Fibroblast of lung (primary cell): ENCODE measurements around the gene ZZZ3. TPM values are rescaled to one million over a fixed set of nuclear protein-coding genes. Genes with fewer than 3 reads are reported as not detected.

Experiments
- DNase-seq, 2 donors: peaks; one replicate each; pipeline versions ENCODE4 v3.0.0 to v3.0.0-alpha.2; 2010; ENCODE audit warnings: low read depth in 2 of 2
- H2AFZ ChIP-seq: 2 replicates; pipeline ENCODE4 v1.5.1; 2012; ENCODE audit warnings: low read length, control low read depth, inconsistent platforms
- H3K27ac ChIP-seq: 2 replicates; pipeline ENCODE4 v1.5.1; 2011; ENCODE audit warnings: low read length, control low read depth; ENCODE audit not compliant: insufficient read depth
- H3K27me3 ChIP-seq: 2 replicates; pipeline ENCODE4 v1.5.1; 2011; ENCODE audit warnings: mild to moderate bottlenecking, low read length; ENCODE audit not compliant: control insufficient read depth, insufficient read depth
- H3K36me3 ChIP-seq: 2 replicates; pipeline ENCODE4 v1.5.1; 2011; ENCODE audit warnings: low read length; ENCODE audit not compliant: control insufficient read depth, insufficient read depth
- H3K4me1 ChIP-seq: 2 replicates; pipeline ENCODE4 v1.5.1; 2011; ENCODE audit warnings: low read length; ENCODE audit not compliant: control insufficient read depth, insufficient read depth; ENCODE audit errors: extremely low read depth
- H3K4me2 ChIP-seq: 2 replicates; pipeline ENCODE4 v1.5.1; 2011; ENCODE audit warnings: low read length, control low read depth; ENCODE audit not compliant: insufficient read depth; ENCODE audit errors: extremely low read depth
- H3K4me3 ChIP-seq, 4 experiments: fragments of 200-600 bp in 1 of 4; sonication (generic) in 1 of 4; replicated peaks in 1 of 4; 2 replicates each; pipeline ENCODE4 v1.5.1; 2011 to 2016; ENCODE audit warnings: low read length in 4 of 4, low read depth in 3 of 4, mild to moderate bottlenecking in 3 of 4, control low read depth in 2 of 4, inconsistent platforms in 1 of 4, mixed read lengths in 1 of 4; ENCODE audit not compliant: insufficient read depth in 1 of 4; ENCODE audit errors: control extremely low read depth in 1 of 4
- H3K79me2 ChIP-seq: 2 replicates; pipeline ENCODE4 v1.5.1; 2012; ENCODE audit warnings: mild to moderate bottlenecking, low read length, inconsistent platforms; ENCODE audit not compliant: control insufficient read depth, insufficient read depth
- H3K9ac ChIP-seq: 2 replicates; pipeline ENCODE4 v1.5.1; 2011; ENCODE audit warnings: mild to moderate bottlenecking, low read length, control low read depth; ENCODE audit not compliant: insufficient read depth
- H3K9me3 ChIP-seq: 2 replicates; pipeline ENCODE4 v1.5.1; 2012; ENCODE audit warnings: low read depth, low read length; ENCODE audit not compliant: control insufficient read depth, insufficient read depth
- H4K20me1 ChIP-seq: 2 replicates; pipeline ENCODE4 v1.5.1; 2011; ENCODE audit warnings: low read length; ENCODE audit not compliant: control insufficient read depth, insufficient read depth; ENCODE audit errors: extremely low read depth
- EZH2 ChIP-seq: IDR thresholded peaks from 2 replicates; pipeline ENCODE4 v1.5.1; 2012; ENCODE audit warnings: low read length, control low read depth, mild to moderate bottlenecking; ENCODE audit errors: missing control alignments
- polyA plus RNA-seq, 2 donors: library from polyadenylated mRNA; depleted of rRNA in 1 of 2; stranded (reverse) in 1 of 2; unstranded in 1 of 2; fragments of >200 nt; gene quantifications; 2 replicates each; pipeline ENCODE4 v1.2.1, GENCODE V29; 2011 to 2012; ENCODE audit warnings: missing spikeins in 1 of 2
- total RNA-seq: library from RNA; depleted of rRNA; stranded (reverse); fragments of >200 nt; gene quantifications from 2 replicates; pipeline ENCODE4 v1.2.1, GENCODE V29; 2014
- TF ChIP-seq, protein P1 (sequence below), 2 donors: IDR thresholded peaks in 1 of 2; conservative IDR thresholded peaks in 1 of 2; 1 replicate in 1 of 2; 2 replicates in 1 of 2; pipeline ENCODE4 v1.5.1; 2011 to 2012; ENCODE audit warnings: low read length in 2 of 2, control low read depth in 1 of 2, inconsistent platforms in 1 of 2, low read depth in 1 of 2, mild to moderate bottlenecking in 1 of 2

Gene ZZZ3
- total and polyA plus RNA-seq, 2 donors (not counting 1 experiment from before 2014, with no cell fraction given), result 38.6 to 111 TPM

DNA sequence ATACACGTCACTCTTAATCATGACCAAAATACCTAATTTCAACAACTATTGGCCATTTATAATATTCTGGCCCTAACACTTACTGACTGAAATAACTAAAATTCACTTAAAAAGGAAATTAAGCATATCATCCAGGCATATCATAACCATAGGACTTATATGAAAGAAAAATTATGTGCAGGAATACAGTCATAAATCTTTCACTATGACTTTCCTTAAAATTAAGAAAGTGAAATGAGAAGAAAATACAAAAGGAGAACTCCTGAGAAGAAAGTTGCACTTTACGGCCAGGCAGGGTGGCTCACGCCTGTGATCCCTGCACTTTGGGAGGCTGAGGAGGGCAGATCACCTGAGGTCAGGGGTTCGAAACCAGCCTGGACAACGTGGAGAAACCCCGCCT lies 9.4 kb downstream of the ZZZ3 start:
- Histone ChIP-seq H3K4me2 (peak overlapping the region; percentile 18), H3K9ac (no peak overlapping the region), H3K4me1 (peaks cover 12% of the 10 kb centered on the region)

DNA sequence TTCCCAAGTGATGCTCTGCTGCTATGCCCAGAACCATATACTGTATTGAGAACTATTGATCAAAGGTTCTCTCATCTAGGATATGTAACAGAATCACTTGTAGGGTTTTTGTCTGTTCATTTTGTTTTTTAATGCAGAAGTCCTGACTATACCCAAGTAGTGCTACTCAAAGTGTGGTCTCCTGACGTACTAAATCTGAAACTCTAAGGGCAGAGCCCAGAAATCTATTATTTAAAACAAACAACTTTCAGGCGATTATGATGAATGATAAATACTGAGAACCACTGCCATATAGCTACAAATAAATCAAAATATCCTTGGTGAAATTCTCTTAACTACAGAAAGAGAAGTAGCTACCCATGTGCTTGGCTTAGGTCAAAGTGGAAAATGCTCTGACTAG lies 10.1 kb downstream of the ZZZ3 start:
- H3K27ac ChIP-seq, result peak overlapping the region; percentile 6
- H3K79me2 ChIP-seq, result peaks cover 97% of the 10 kb centered on the region
- no peaks in the 10 kb centered on the region for H3K9me3 ChIP-seq
- no peak overlapping the region for H2AFZ ChIP-seq
- no peaks in the 10 kb centered on the region for H3K27me3 ChIP-seq
- DNase-seq, result peak in 1 of 2 donors; percentile 57
- H3K4me3 ChIP-seq, result peak overlapping the region; percentile 14 to 18 (median 16)
- H3K4me2 ChIP-seq, result peak overlapping the region; percentile 76
- TF ChIP-seq, protein P1, sequence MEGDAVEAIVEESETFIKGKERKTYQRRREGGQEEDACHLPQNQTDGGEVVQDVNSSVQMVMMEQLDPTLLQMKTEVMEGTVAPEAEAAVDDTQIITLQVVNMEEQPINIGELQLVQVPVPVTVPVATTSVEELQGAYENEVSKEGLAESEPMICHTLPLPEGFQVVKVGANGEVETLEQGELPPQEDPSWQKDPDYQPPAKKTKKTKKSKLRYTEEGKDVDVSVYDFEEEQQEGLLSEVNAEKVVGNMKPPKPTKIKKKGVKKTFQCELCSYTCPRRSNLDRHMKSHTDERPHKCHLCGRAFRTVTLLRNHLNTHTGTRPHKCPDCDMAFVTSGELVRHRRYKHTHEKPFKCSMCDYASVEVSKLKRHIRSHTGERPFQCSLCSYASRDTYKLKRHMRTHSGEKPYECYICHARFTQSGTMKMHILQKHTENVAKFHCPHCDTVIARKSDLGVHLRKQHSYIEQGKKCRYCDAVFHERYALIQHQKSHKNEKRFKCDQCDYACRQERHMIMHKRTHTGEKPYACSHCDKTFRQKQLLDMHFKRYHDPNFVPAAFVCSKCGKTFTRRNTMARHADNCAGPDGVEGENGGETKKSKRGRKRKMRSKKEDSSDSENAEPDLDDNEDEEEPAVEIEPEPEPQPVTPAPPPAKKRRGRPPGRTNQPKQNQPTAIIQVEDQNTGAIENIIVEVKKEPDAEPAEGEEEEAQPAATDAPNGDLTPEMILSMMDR (conservative IDR thresholded peaks at IDR 0.05 in 1 of 2, IDR thresholded peaks at IDR 0.05 in 1 of 2; ENCODE audit: low read depth in 1 of 2, low read length in 2 of 2), result no peak
- TF ChIP-seq EZH2, result no peak
- H4K20me1 ChIP-seq, result no peaks in the 10 kb centered on the region
- no peak overlapping the region for H3K9ac ChIP-seq
- peaks cover 12% of the 10 kb centered on the region for H3K4me1 ChIP-seq
- no peaks in the 10 kb centered on the region for H3K36me3 ChIP-seq

More for the DNA sequence above, 9.4 kb downstream of the ZZZ3 start:
- Histone ChIP-seq H3K4me3 (no peak overlapping the region), H3K36me3 (no peaks in the 10 kb centered on the region), H3K27ac (no peak overlapping the region), H3K79me2 (peaks cover 97% of the 10 kb centered on the region), H3K27me3 (no peaks in the 10 kb centered on the region), H3K9me3 (no peaks in the 10 kb centered on the region), H2AFZ (no peak overlapping the region), H4K20me1 (no peaks in the 10 kb centered on the region)
- TF ChIP-seq EZH2, result no peak
- TF ChIP-seq, protein P1 (conservative IDR thresholded peaks at IDR 0.05 in 1 of 2, IDR thresholded peaks at IDR 0.05 in 1 of 2; ENCODE audit: low read depth in 1 of 2, low read length in 2 of 2), result no peak
- no peak for DNase-seq

DNA sequence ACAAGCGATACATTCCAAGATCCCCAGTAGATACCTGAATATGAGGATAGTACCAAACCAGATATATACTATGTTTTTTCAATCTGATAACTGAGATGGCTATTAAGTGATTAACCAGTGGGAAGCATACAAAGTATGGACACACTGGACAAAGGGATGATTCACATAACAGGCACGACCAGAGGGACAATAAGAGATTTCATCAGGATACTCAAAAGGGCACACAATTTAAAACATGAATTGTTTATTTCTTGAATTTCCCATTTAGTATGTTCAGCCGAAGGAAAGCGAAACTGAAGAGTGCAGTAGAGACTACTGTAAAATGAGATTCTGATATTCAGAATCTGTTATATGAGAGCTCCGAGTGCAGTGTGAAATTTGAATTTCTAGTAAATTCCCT lies 10.6 kb downstream of the ZZZ3 start:
- DNase-seq, result peak; percentile 28 to 65
- peak overlapping the region; percentile 76 for H3K4me2 ChIP-seq
- H3K36me3 ChIP-seq, result no peaks in the 10 kb centered on the region
- no peaks in the 10 kb centered on the region for H3K27me3 ChIP-seq
- H4K20me1 ChIP-seq, result no peaks in the 10 kb centered on the region
- H3K9me3 ChIP-seq, result no peaks in the 10 kb centered on the region
- peaks cover 97% of the 10 kb centered on the region for H3K79me2 ChIP-seq
- H3K4me3 ChIP-seq, result peak overlapping the region in 3 of 4 experiments; percentile 14 to 18 (median 17)
- no peak overlapping the region for H2AFZ ChIP-seq
- H3K27ac ChIP-seq, result peak overlapping the region; percentile 6
- no peak overlapping the region for H3K9ac ChIP-seq
- TF ChIP-seq, protein P1 (conservative IDR thresholded peaks at IDR 0.05 in 1 of 2, IDR thresholded peaks at IDR 0.05 in 1 of 2; ENCODE audit: low read depth in 1 of 2, low read length in 2 of 2), result no peak
- no peak for TF ChIP-seq EZH2
- H3K4me1 ChIP-seq, result peaks cover 12% of the 10 kb centered on the region
